Body of pancreas (tissue), 4 donors: ENCODE measurements around the gene CNTLN.

ENCODE experiments used
- CTCF ChIP-seq, 7 experiments: fragments of 450-650 bp in 4 of 7; fragments of 200-600 bp in 3 of 7; sonication (generic) in 3 of 7; IDR thresholded peaks; one replicate each; pipeline ENCODE4 v1.5.1; 2016 to 2019; ENCODE audit warnings: antibody characterized with exemption in 7 of 7
- POLR2A ChIP-seq, 3 donors: fragments of 450-650 bp; IDR thresholded peaks; one replicate each; pipeline ENCODE4 v1.6.1; 2016; ENCODE audit warnings: antibody characterized with exemption in 3 of 3, mild to moderate bottlenecking in 2 of 3

GRCh38 chr9:17491780-17492179 lies 356.9 kb downstream of the CNTLN start:
- no peak for TF ChIP-seq CTCF (IDR thresholded peaks at IDR 0.05)
- no peak for TF ChIP-seq POLR2A (IDR thresholded peaks at IDR 0.05)
